HG02610 (cell line): ENCODE measurements around the gene PSME1.

Source experiments
- ATAC-seq: cut with Tn5 transposase; IDR thresholded peaks from one replicate; pipeline ENCODE4 v1.9.1; 2021; ENCODE audit warnings: mild to moderate bottlenecking, moderate library complexity; ENCODE audit not compliant: unreplicated experiment

Gene PSME1

GRCh38 chr14:24186831-24187538 is 51.0 kb downstream of the PSME1 start:
- ATAC-seq, result no peak

- no peak for ATAC-seq
Observed at GRCh38 chr14:24187539-24187915, 51.5 kb downstream of the PSME1 start.
